ENCODE data around the gene ACP7. TPM values are rescaled to one million over a fixed set of nuclear protein-coding genes. Genes with fewer than 3 reads are reported as not detected.

ACP7 gene
- total RNA-seq, 1 experiment from 2014 or later: 0.11 TPM

GRCh38 chr19:39052243-39052746, 31.9 kb upstream of the ACP7 start (continued):
- TF ChIP-seq ARID4B (CRISPR knock-in tag; IDR thresholded peaks at IDR 0.05; ENCODE audit: borderline replicate concordance) (no peak), E2F1 (CRISPR knock-in tag; IDR thresholded peaks at IDR 0.05) (0 out of 2 replicates have a peak, but pooled peaks have one; percentile 22), NR1H2 (CRISPR knock-in tag; IDR thresholded peaks at IDR 0.05) (no peak), CTCF (IDR thresholded peaks at IDR 0.05) (peak; percentile 96)

- DNase-seq (ENCODE audit: low spot score) (no peak), ATAC-seq (no peak)
- CTCF ChIA-PET: interaction anchor here (0.5 to 4.6 kb wide), 33 partner anchors 8 to 408 kb away, joined by 3 to 28 read pairs (median 4); partner anchors contain the start of genes FBXO17, FBXO27 and SAMD4B
- Mint-ChIP-seq H3K27ac (no peak overlapping the region), H3K9me3 (peaks cover 15% of the 10 kb centered on the region), H3K27me3 (ENCODE audit: low read depth) (peaks cover 12% of the 10 kb centered on the region), H3K4me3 (no peak overlapping the region), H3K4me1 (no peaks in the 10 kb centered on the region), H3K36me3 (no peaks in the 10 kb centered on the region)
- TF ChIP-seq AFF4 (CRISPR knock-in tag; IDR thresholded peaks at IDR 0.05; ENCODE audit: borderline replicate concordance) (no peak), CREM (CRISPR knock-in tag; IDR thresholded peaks at IDR 0.05) (no peak), TEAD4 (CRISPR knock-in tag; IDR thresholded peaks at IDR 0.05) (no peak), MLX (CRISPR knock-in tag; IDR thresholded peaks at IDR 0.05) (no peak), IRF1 (CRISPR knock-in tag; IDR thresholded peaks at IDR 0.05) (no peak), ERG (CRISPR knock-in tag; IDR thresholded peaks at IDR 0.05) (no peak), ATF6 (CRISPR knock-in tag; IDR thresholded peaks at IDR 0.05) (no peak), E2F4 (CRISPR knock-in tag; IDR thresholded peaks at IDR 0.05; ENCODE audit: borderline replicate concordance, low read depth) (no peak)
- POLR2A ChIA-PET: interaction anchor here (0.8 kb wide), 1 partner anchor 20 kb away, joined by 3 read pairs; no protein-coding TSS in a partner anchor
Observed at GRCh38 chr19:39052846-39053245, 31.3 kb upstream of the ACP7 start.
